ENCODE results near the gene OGFR. TPM values are rescaled to one million over a fixed set of nuclear protein-coding genes. Genes with fewer than 3 reads are reported as not detected.

The OGFR gene
- total RNA-seq, 1 donor from 2014 or later = 56.5 TPM

DNA sequence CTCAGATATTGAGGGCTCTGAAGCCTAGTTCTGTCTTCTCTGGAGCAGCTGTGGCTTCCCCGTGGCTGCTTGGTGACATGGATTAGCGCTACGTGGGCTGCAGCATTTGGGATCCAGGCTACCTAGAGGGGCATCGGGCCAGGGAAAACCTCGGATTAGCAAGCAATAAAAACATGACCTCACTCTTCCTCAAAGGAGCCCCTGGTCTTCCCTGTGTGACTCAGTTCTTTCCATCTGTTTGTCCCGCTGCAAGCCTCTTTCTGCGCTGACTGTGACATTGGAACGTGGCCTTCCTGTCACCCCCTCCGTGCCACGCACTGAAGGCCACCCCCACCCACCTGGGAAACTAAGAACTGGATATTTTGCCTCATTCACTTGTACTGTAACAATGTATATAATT lies 4.8 kb upstream of the OGFR start:
- Mint-ChIP-seq H3K4me3 (no peak overlapping the region), H3K4me1 (peaks cover 18% of the 10 kb centered on the region), H3K27me3 (ENCODE audit: low read depth) (no peaks in the 10 kb centered on the region), H3K9me3 (no peaks in the 10 kb centered on the region), H3K27ac (no peak overlapping the region), H3K36me3 (peaks cover 13% of the 10 kb centered on the region)
- TF ChIP-seq, protein P1, sequence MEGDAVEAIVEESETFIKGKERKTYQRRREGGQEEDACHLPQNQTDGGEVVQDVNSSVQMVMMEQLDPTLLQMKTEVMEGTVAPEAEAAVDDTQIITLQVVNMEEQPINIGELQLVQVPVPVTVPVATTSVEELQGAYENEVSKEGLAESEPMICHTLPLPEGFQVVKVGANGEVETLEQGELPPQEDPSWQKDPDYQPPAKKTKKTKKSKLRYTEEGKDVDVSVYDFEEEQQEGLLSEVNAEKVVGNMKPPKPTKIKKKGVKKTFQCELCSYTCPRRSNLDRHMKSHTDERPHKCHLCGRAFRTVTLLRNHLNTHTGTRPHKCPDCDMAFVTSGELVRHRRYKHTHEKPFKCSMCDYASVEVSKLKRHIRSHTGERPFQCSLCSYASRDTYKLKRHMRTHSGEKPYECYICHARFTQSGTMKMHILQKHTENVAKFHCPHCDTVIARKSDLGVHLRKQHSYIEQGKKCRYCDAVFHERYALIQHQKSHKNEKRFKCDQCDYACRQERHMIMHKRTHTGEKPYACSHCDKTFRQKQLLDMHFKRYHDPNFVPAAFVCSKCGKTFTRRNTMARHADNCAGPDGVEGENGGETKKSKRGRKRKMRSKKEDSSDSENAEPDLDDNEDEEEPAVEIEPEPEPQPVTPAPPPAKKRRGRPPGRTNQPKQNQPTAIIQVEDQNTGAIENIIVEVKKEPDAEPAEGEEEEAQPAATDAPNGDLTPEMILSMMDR (IDR thresholded peaks at IDR 0.05; ENCODE audit: unreplicated experiment) = no peak
- DNase-seq (ENCODE audit: low spot score in 2 of 2, unreplicated experiment in 2 of 2) = no peak

DNA sequence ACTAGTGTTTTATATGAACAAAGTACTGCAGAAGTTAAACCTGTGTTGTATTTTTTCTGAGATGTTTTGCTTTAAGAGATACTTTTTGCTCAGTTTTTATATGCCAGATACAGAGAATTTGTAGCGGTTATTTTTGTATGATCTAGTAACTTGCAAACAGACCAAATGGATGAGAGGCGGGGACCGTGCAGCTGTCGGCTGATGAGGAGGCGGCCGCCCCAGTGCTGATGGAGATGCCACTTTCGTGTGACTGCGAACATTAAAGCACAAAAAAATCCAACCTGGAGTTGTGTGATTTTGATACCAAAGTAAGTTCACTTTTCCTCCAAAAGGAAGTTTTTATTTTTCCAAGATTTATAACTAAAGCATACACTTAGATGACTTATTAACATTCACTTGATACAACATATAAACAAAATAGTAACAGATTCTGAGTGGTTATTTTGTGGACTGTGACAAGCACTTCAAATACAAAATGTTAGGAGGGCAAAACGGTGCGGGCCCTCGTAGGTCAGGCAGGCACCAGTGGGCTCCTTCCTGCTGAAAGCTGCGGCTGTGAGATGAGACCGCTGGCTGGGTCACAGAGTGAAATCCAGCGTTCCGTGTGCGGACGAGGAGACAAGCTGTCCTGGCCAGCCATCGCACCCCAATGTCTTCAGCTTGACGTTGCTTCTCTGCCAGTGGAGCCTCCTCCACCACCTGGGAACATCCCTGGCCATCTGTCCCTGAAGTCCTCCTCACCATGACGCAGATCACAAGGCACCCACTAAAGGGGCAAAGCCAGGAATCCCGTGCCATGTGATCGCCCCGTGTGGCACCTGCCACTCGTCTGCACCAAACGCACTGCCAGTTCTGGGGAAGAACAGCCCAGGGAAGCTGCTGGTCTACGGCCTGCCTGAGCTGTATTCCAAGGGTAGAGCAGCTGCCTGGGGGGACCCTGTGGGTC lies 4.0 kb upstream of the OGFR start:
- TF ChIP-seq, protein P1 (IDR thresholded peaks at IDR 0.05; ENCODE audit: unreplicated experiment) = no peak
- Mint-ChIP-seq H3K27ac (no peak overlapping the region), H3K4me3 (no peak overlapping the region), H3K27me3 (ENCODE audit: low read depth) (no peaks in the 10 kb centered on the region), H3K4me1 (peaks cover 18% of the 10 kb centered on the region), H3K9me3 (no peaks in the 10 kb centered on the region), H3K36me3 (peaks cover 13% of the 10 kb centered on the region)
- DNase-seq (ENCODE audit: low spot score in 2 of 2, unreplicated experiment in 2 of 2) = no peak

DNA sequence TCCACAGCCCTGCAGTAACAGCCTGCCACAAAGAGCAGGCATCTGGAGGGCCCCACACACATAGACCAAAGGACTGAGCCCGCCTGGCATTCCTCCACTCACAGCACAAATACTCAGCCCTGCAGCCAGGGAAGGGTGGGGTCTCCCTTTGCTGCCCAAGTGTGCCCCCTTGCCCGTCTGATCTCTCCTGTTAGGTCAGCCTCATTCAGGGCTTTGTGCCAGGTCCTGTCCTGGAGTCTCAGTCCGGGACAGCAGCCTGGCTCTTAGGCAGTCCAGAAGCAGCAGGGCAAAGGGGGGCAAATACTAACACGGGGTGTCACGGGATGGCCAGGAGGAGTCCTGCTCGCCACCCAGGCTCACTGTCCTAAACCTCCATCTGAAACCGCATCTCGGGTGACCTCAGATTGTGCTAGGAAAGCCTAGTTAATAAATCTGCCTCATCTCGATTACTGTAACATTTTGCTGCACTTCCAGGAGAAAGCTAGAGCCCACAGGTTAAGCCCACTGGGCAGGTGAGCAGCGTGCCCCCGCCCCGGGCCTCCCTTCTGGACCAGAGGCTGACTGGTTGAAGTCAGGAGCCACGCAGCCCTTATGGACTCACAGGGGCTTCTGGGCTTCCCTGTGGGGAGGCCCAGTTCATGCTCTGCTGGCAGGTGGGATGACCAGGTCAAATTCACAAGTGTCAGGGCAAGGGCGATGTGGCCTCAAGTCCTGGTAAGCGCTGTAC lies 3.2 kb upstream of the OGFR start:
- no peak overlapping the region for H3K4me3 Mint-ChIP-seq
- peaks cover 13% of the 10 kb centered on the region for H3K36me3 Mint-ChIP-seq
- TF ChIP-seq, protein P1 (IDR thresholded peaks at IDR 0.05; ENCODE audit: unreplicated experiment) = no peak
- H3K9me3 Mint-ChIP-seq = no peaks in the 10 kb centered on the region
- H3K27me3 Mint-ChIP-seq (ENCODE audit: low read depth) = no peaks in the 10 kb centered on the region
- no peak overlapping the region for H3K27ac Mint-ChIP-seq
- no peak for DNase-seq (ENCODE audit: low spot score in 2 of 2, unreplicated experiment in 2 of 2)
- peaks cover 22% of the 10 kb centered on the region for H3K4me1 Mint-ChIP-seq

DNA sequence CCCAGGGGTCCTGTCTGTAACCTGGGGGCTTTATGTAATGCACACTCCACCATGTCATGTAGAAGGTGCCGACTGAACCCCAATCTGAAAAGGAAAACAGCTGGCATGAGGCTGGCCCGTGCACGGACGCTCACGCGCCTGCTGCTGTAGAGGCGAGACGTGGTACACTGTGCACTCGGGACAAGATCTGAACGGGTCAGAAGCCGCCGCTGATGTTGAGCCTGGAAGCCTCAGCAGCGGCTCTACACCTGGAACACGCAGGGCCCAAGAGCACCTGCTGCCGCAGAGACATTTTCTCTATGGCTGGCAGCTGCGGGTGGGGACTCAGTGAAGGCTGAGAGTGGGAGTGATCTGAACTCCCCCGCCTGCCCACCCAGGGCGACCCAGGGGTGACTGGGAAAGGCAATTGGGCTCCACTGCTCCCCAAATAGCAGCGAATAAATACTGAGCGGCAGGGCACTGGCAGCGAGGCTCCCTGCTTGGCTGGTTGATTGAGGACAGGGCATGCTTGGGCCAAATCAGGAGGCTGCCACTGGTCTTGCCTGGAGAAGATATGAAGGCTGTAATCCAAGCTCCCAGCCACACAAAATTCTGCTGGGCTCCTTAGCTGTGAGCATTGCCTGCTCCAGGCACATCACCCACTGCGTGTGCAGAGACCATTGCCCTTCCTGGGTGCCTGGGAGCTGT lies 2.5 kb upstream of the OGFR start:
- peaks cover 23% of the 10 kb centered on the region for H3K4me1 Mint-ChIP-seq
- H3K27ac Mint-ChIP-seq = no peak overlapping the region
- H3K4me3 Mint-ChIP-seq = no peak overlapping the region
- H3K9me3 Mint-ChIP-seq = no peaks in the 10 kb centered on the region
- no peaks in the 10 kb centered on the region for H3K27me3 Mint-ChIP-seq (ENCODE audit: low read depth)
- H3K36me3 Mint-ChIP-seq = peaks cover 13% of the 10 kb centered on the region
- DNase-seq (ENCODE audit: low spot score in 2 of 2, unreplicated experiment in 2 of 2) = no peak
- TF ChIP-seq, protein P1 (IDR thresholded peaks at IDR 0.05; ENCODE audit: unreplicated experiment) = no peak

DNA sequence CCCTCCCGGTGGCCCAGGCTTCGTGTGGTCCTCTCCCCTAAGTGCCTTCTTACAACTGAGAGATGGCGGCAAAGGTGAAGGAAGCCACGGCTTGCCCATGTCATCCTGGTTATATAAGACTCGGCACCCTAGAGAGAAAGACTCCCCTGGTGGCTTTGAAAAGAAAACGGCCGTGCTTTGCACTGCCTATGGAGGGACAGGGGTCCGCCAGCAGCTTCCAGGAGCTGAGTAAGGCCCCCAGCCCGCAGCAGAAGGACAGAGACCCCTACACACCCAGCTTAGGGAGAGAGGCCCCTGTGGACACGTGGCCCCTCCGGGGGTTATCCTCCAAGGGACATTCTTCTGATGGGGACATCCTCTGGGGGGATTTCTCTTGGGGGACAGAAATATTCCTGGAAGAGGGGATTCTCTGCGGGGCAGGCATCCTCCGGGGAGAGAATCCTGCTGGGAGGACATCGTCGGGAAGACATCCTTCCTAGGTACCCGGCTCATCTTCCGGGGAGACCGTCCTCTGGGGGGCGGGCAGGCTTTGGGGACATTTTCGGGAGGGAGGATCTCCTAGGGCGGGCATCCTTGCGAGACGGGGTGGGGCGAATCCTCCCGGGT lies 511 bp upstream of the OGFR start:
- TF ChIP-seq, protein P1 (IDR thresholded peaks at IDR 0.05; ENCODE audit: unreplicated experiment) = no peak
- H3K4me3 Mint-ChIP-seq = peak overlapping the region; percentile 83
- H3K4me1 Mint-ChIP-seq = peaks cover 22% of the 10 kb centered on the region
- no peak for DNase-seq (ENCODE audit: low spot score in 2 of 2, unreplicated experiment in 2 of 2)
- H3K9me3 Mint-ChIP-seq = no peaks in the 10 kb centered on the region
- H3K27ac Mint-ChIP-seq = peak overlapping the region; percentile 94
- no peaks in the 10 kb centered on the region for H3K27me3 Mint-ChIP-seq (ENCODE audit: low read depth)
- peaks cover 10% of the 10 kb centered on the region for H3K36me3 Mint-ChIP-seq
